Activated CD4-positive, alpha-beta T cell treated with anti-CD3 and anti-CD28 coated beads for 4 hours (primary cell): Measurements from ENCODE around the gene PCDHB9.
"Not testable (repeated sequence)": the region's sequence is repeated elsewhere in the genome, so short reads cannot be mapped to it uniquely, and the experiment has no call there.

Experiments
- DNase-seq, 2 donors: peaks; one replicate each; pipeline ENCODE4 v3.0.0-alpha.2; 2020

PCDHB9 gene

DNA sequence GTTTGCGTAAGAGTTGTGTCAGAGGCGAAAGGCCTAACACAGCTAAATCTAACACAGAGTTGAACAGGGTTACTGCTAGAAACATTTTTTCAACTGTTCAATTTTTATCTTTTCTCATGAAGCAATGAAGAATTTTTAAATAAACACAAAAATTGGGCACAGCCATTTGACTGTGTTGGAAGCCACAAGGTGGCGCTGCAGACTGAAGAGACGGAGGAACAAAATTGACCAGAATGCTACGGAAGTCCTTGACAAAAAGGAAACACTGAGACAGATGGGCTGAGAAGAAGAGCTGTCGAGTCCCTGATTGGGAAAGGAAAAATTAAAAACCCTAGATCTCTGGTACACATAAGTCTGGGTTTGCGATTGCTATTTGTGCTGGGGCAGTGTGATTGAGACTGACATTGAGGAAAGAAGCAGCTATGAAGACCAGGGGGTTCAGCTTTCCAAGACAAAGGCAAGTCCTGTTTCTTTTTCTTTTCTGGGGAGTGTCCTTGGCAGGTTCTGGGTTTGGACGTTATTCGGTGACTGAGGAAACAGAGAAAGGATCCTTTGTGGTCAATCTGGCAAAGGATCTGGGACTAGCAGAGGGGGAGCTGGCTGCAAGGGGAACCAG lies at the start of gene PCDHB9:
PCDHB9 (plus strand) TSS at position 265 of the 616 bp plus-strand sequence; CDS start at position 423, 158 bp downstream.
- peak in 1 of 2 donors; percentile 7 for DNase-seq

DNA sequence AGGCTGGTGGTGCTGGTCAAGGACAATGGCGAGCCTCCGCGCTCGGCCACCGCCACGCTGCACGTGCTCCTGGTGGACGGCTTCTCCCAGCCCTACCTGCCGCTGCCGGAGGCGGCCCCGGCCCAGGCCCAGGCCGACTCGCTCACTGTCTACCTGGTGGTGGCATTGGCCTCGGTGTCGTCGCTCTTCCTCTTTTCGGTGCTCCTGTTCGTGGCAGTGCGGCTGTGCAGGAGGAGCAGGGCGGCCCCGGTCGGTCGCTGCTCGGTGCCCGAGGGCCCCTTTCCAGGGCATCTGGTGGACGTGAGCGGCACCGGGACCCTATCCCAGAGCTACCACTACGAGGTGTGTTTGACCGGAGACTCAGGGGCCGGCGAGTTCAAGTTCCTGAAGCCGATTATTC lies 49.6 kb upstream of the PCDHB9 start:
- DNase-seq, result not testable (repeated sequence)

DNA sequence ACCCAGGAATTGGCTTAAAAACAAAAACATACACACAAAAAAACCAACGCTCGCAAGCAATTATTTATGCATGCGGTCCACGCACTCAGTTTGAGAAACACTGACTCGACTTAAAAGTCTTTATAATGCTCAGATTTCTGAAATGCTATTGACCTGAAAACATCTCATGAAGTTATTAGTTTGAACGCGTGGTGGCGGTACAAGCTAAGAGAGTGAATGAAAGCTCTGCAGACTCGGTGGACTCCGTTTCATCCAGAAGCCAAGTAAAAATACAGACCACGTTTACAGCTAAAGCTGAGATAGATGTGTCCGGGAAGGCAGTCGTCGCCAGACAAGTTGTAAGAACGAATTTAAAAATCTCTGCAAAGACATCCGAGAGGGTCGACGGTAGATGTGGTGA lies 37.1 kb upstream of the PCDHB9 start, which contains the start of gene PCDHB6:
PCDHB6 (plus strand) TSS at position 246 of the 400 bp plus-strand sequence. CDS start 201 bp downstream, outside the sequence.
- DNase-seq, result no peak

DNA sequence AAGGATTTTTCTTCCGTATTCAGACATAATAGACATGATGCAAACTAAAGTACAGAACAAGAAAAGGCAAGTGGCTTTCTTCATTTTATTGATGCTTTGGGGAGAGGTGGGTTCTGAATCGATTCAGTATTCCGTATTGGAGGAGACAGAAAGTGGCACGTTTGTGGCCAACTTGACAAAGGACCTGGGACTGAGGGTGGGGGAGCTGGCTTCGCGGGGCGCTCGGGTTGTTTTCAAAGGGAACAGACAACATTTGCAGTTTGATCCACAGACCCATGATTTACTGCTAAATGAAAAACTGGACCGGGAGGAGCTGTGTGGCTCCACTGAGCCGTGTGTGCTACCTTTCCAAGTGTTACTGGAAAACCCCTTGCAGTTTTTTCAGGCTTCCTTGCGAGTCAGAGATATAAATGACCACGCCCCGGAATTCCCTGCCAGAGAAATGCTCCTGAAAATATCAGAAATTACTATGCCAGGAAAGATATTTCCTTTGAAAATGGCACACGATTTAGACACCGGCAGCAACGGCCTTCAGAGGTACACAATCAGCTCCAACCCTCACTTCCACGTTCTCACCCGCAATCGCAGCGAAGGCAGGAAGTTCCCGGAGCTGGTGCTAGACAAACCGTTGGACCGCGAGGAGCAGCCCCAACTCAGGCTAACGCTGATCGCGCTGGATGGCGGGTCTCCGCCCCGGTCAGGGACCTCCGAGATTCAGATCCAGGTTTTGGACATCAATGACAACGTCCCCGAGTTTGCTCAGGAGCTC lies 36.6 kb upstream of the PCDHB9 start:
- no peak for DNase-seq

DNA sequence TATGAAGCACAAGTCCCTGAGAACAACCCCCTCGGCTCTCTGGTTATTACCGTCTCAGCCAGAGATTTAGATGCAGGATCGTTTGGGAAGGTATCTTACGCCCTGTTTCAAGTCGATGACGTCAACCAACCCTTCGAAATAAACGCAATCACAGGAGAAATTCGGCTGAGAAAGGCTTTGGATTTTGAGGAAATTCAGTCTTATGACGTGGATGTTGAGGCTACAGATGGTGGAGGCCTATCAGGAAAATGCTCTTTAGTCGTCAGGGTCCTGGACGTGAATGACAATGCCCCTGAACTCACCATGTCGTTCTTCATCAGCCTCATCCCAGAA lies 36.0 kb upstream of the PCDHB9 start:
- DNase-seq, result no peak

DNA sequence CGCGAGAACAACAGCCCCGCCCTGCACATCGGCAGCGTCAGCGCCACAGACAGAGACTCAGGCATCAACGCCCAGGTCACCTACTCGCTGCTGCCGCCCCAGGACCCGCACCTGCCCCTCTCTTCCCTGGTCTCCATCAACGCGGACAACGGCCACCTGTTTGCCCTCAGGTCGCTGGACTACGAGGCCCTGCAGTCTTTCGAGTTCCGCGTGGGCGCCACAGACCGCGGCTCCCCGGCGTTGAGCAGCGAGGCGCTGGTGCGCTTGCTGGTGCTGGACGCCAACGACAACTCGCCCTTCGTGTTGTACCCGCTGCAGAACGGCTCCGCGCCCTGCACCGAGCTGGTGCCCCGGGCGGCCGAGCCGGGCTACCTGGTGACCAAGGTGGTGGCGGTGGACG lies 35.3 kb upstream of the PCDHB9 start:
- DNase-seq, result not testable (repeated sequence)

DNA sequence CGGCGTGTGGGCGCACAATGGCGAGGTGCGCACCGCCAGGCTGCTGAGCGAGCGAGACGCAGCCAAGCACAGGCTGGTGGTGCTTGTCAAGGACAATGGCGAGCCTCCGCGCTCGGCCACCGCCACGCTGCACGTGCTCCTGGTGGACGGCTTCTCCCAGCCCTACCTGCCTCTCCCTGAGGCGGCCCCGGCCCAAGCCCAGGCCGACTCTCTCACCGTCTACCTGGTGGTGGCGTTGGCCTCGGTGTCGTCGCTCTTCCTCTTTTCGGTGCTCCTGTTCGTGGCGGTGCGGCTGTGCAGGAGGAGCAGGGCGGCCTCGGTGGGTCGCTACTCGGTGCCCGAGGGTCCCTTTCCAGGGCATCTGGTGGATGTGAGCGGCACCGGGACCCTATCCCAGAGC lies 34.9 kb upstream of the PCDHB9 start:
- DNase-seq, result not testable (repeated sequence)

DNA sequence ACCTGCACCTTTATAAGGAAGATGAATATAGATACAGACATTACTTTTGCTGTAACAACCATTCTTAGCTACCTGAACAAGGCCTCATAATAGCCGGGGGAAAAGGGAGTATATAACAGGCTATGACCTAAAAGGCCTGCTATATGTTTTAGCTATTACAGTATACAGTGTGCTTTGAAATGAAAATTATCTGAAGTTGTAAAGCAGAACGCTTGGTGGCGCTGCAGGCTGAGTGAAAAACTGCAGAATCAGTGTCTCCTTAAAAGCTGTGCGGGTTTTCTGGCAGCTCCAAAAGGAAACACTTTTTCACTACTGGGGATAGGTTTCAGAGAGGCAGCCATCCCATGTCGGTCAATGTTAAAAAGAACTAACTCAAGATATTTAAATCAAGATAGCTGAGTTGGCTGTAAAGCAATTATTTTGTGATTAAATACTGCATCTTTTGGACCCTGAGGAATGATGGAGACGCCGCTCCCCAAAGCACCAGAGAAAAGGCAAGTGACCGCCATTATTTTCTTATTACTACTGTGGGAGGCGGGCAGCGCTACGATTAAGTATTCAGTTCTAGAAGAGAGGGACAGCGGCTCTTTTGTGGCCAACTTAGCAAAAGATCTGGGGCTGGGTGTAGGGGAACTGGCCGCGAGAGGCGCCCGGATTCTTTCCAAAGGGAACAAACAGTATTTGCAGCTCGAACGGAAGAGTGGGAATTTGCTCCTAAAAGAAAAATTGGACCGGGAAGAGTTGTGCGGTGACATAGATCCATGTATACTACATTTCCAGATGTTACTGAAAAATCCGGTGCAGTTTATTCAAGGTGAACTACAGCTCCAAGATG lies 31.2 kb upstream of the PCDHB9 start:
- no peak for DNase-seq

DNA sequence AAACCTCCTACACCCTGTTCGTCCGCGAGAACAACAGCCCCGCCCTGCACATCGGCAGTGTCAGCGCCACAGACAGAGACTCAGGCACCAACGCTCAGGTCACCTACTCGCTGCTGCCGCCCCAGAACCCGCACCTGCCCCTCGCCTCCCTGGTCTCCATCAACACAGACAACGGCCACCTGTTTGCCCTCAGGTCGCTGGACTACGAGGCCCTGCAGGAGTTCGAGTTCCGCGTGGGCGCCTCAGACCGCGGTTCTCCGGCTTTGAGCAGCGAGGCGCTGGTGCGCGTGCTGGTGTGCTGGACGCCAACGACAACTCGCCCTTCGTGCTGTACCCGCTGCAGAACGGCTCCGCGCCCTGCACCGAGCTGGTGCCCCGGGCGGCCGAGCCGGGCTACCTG lies 29.6 kb upstream of the PCDHB9 start:
- DNase-seq, result not testable (repeated sequence)

DNA sequence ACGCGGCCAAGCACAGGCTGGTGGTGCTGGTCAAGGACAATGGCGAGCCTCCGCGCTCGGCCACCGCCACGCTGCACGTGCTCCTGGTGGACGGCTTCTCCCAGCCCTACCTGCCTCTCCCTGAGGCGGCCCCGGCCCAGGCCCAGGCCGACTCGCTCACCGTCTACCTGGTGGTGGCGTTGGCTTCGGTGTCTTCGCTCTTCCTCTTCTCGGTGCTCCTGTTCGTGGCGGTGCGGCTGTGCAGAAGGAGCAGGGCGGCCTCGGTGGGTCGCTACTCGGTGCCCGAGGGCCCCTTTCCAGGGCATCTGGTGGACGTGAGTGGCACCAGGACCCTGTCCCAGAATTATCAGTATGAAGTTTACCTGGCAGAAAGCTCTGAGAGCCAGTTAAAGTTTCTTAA lies 29.1 kb upstream of the PCDHB9 start:
- DNase-seq, result not testable (repeated sequence)

DNA sequence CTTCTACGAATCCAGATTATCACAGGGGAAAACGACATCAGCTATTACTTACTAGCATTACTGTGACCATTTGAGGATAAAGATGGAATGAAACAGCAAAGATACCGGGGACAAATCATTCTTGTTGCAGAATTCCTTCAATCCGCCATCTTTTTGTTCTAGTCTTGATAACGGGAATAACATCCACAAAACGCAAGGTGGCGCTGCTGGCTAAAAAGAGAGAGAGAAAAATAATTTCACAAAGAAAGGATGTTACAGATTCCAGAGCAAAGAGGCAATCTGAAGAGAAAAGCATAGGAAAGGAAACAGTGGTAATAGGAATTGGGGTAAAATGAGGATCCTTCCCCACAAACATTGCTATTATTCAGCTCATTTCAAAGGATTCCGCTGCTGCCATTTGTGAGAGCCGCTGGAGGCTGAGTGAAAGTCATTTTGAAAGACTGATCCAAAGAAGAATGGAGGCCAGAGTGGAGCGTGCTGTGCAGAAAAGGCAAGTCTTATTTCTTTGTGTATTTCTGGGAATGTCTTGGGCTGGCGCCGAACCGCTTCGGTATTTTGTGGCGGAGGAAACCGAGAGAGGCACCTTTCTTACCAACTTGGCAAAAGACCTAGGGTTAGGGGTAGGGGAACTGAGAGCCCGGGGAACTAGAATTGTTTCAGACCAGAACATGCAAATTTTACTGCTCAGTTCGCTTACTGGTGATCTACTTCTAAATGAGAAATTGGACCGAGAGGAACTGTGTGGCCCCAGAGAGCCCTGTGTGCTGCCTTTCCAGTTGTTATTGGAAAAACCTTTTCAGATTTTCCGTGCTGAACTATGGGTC lies 14.4 kb upstream of the PCDHB9 start, which contains the start of gene PCDHB7:
PCDHB7 (plus strand) TSS at position 264 of the 824 bp plus-strand sequence; CDS start at position 456, 192 bp downstream.
- DNase-seq, result no peak

DNA sequence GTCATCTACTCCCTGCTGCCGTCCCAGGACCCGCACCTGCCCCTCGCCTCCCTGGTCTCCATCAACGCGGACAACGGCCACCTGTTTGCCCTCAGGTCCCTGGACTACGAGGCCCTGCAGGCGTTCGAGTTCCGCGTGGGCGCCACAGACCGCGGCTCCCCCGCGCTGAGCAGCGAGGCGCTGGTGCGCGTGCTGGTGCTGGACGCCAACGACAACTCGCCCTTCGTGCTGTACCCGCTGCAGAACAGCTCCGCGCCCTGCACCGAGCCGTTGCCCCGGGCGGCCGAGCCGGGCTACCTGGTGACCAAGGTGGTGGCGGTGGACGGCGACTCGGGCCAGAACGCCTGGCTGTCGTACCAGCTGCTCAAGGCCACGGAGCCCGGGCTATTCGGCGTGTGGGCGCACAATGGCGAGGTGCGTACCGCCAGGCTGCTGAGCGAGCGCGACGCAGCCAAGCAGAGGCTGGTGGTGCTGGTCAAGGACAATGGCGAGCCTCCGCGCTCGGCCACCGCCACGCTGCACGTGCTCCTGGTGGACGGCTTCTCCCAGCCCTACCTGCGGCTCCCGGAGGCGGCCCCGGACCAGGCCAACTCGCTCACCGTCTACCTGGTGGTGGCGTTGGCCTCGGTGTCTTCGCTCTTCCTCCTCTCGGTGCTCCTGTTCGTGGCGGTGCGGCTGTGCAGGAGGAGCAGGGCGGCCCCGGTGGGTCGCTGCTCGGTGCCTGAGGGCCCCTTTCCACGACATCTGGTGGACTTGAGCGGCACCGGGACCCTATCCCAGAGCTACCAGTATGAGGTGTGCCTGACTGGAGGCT lies 12.5 kb upstream of the PCDHB9 start:
- not testable (repeated sequence) for DNase-seq

DNA sequence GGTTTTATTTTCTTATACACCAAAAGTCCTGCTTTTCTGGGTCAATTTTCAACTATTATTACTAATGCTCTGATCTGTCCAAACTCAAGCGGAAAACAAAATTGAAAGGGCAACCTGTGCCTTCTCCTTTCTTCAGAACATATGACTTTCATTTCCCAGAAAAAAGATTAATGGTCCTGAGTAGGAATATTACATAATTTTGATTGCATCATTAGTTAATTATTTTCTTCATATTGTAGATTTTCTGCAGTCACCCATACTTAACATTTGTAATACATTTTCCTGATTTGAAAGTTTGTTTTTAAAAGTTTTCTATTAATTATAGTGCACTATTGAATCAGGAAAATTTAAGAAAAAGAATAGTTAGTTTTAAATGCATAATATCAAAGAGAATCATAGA lies 11.0 kb upstream of the PCDHB9 start:
- no peak for DNase-seq

DNA sequence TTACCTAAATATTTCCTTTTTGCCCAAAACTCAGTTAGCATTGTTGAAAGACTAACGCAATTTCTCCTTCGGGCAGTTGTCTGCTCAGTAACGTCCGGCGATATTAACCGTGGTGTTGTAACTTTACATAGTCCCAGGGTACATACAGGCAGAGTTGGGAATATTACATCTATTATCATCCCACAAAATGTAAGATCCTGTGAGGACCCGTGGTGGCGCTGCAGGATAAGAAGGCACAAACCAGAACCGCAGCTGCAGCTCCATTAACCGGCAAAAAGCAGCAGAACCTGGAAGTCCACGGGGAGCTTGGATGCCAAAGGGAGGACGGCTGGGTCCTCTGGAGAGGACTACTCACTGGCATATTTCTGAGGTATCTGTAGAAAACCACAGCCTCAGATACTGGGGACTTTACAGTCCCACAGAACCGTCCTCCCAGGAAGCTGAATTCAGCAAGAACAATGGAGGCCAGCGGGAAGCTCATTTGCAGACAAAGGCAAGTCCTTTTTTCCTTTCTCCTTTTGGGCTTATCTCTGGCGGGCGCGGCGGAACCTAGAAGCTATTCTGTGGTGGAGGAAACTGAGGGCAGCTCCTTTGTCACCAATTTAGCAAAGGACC lies 9.3 kb upstream of the PCDHB9 start, which contains the start of gene PCDHB8:
PCDHB8 (plus strand) TSS at position 214 of the 615 bp plus-strand sequence; CDS start at position 459, 245 bp downstream.
- DNase-seq, result not testable (repeated sequence)

DNA sequence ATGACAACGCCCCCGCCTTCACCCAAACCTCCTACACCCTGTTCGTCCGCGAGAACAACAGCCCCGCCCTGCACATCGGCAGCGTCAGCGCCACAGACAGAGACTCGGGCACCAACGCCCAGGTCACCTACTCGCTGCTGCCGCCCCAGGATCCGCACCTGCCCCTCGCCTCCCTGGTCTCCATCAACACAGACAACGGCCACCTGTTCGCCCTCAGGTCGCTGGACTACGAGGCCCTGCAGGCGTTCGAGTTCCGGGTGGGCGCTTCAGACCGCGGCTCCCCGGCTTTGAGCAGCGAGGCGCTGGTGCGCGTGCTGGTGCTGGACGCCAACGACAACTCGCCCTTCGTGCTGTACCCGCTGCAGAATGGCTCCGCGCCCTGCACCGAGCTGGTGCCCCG lies 7.6 kb upstream of the PCDHB9 start:
- not testable (repeated sequence) for DNase-seq

DNA sequence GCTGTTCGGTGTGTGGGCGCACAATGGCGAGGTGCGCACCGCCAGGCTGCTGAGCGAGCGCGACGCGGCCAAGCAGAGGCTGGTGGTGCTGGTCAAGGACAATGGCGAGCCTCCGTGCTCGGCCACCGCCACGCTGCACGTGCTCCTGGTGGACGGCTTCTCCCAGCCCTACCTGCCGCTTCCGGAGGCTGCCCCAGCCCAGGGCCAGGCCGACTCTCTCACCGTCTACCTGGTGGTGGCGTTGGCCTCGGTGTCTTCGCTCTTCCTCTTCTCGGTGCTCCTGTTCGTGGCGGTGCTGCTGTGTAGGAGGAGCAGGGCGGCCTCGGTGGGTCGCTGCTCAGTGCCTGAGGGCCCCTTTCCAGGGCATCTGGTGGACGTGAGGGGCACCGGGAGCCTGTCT lies 7.1 kb upstream of the PCDHB9 start:
- DNase-seq, result not testable (repeated sequence)

DNA sequence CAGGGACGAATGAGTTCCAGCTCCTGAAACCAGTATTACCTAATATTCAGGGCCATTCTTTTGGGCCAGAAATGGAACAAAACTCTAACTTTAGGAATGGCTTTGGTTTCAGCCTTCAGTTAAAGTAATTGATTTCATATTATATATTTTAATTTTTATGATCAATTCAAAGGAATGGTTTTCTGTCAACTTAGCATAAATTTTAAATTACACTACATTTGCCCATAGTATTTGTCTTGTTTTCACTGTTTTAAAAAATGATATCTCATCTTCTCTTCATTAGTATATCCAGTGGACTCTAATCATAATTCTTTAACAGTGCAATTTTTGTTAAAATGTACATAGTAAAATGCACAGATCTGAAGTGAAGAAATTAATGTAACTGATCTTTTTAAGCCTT lies 6.6 kb upstream of the PCDHB9 start:
- no peak for DNase-seq

DNA sequence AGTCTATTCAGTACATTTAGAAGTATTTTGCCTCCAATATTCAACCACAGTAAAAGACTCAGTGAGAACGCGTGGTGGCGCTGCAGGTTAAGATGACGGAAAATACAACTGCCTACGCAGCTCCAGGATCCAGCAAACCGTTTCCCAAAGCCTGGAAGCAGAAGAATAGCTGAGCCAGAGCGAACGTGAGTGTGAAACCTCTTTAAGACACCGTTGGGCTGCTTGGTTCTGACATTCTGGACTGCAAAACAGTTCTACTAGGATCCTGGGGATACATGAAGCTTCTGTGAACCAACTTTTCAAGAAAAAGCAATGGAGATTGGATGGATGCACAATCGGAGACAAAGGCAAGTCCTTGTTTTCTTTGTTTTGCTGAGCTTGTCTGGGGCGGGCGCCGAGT lies 4.7 kb upstream of the PCDHB9 start, which contains the start of gene PCDHB16:
PCDHB16 (plus strand) TSS at position 140 of the 400 bp plus-strand sequence; CDS start at position 313, 173 bp downstream.
- DNase-seq, result no peak

DNA sequence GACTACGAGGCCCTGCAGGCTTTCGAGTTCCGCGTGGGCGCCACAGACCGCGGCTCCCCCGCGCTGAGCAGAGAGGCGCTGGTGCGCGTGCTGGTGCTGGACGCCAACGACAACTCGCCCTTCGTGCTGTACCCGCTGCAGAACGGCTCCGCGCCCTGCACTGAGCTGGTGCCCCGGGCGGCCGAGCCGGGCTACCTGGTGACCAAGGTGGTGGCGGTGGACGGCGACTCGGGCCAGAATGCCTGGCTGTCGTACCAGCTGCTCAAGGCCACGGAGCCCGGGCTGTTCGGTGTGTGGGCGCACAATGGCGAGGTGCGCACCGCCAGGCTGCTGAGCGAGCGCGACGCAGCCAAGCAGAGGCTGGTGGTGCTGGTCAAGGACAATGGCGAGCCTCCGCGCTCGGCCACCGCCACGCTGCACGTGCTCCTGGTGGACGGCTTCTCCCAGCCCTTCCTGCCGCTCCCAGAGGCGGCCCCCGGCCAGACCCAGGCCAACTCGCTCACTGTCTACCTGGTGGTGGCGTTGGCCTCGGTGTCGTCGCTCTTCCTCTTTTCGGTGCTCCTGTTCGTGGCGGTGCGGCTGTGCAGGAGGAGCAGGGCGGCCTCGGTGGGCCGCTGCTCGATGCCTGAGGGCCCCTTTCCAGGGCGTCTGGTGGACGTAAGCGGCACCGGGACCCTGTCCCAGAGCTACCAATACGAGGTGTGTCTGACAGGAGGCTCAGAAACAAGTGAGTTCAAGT lies 2.7 kb upstream of the PCDHB9 start:
- DNase-seq, result not testable (repeated sequence)

DNA sequence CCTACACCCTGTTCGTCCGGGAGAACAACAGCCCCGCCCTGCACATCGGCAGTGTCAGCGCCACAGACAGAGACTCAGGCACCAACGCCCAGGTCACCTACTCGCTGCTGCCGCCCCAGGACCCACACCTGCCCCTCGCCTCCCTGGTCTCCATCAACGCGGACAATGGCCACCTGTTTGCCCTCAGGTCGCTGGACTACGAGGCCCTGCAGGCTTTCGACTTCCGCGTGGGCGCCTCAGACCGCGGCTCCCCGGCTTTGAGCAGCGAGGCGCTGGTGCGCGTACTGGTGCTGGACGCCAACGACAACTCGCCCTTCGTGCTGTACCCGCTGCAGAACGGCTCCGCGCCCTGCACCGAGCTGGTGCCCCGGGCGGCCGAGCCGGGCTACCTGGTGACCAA lies 1.7 kb downstream of the PCDHB9 start:
- DNase-seq, result not testable (repeated sequence)
